GM21367 (cell line): ENCODE measurements around the gene SETD6.
"Not testable (repeated sequence)": the region's sequence is repeated elsewhere in the genome, so short reads cannot be mapped to it uniquely, and the experiment has no call there.

Experiments used
- ATAC-seq: cut with Tn5 transposase; IDR thresholded peaks from one replicate; pipeline ENCODE4 v1.9.1; 2021; ENCODE audit not compliant: unreplicated experiment

Gene SETD6

GRCh38 chr16:58515125-58515870 lies at the start of gene SETD6:
Gene SETD6 (plus strand): TSS chr16:58515517. CDS start chr16:58515538, 21 bp downstream.
- ATAC-seq = peak; percentile 69

GRCh38 chr16:58465817-58466216 lies 49.5 kb upstream of the SETD6 start:
- no peak for ATAC-seq

GRCh38 chr16:58466396-58466795 lies 48.9 kb upstream of the SETD6 start:
- ATAC-seq = no peak

- no peak for ATAC-seq
Observed at GRCh38 chr16:58467905-58468304, 47.4 kb upstream of the SETD6 start.

GRCh38 chr16:58471209-58471975 lies 43.9 kb upstream of the SETD6 start:
- no peak for ATAC-seq

GRCh38 chr16:58472266-58472665 lies 43.1 kb upstream of the SETD6 start:
- no peak for ATAC-seq

GRCh38 chr16:58472827-58473226 lies 42.5 kb upstream of the SETD6 start:
- ATAC-seq = no peak

GRCh38 chr16:58474296-58474695 lies 41.0 kb upstream of the SETD6 start:
- no peak for ATAC-seq

GRCh38 chr16:58475091-58475619 lies 40.2 kb upstream of the SETD6 start:
- no peak for ATAC-seq

GRCh38 chr16:58476791-58477190 lies 38.5 kb upstream of the SETD6 start:
- no peak for ATAC-seq

GRCh38 chr16:58478427-58478826 lies 36.9 kb upstream of the SETD6 start:
- no peak for ATAC-seq

GRCh38 chr16:58481226-58481869 lies 34.0 kb upstream of the SETD6 start:
- no peak for ATAC-seq

- no peak for ATAC-seq
Observed at GRCh38 chr16:58481931-58482330, 33.4 kb upstream of the SETD6 start.

GRCh38 chr16:58485184-58485887 lies 30.0 kb upstream of the SETD6 start:
- no peak for ATAC-seq

GRCh38 chr16:58487566-58488351 lies 27.6 kb upstream of the SETD6 start:
- ATAC-seq = no peak

GRCh38 chr16:58488531-58488930 lies 26.8 kb upstream of the SETD6 start:
- no peak for ATAC-seq

- no peak for ATAC-seq
Observed at GRCh38 chr16:58490065-58490464, 25.3 kb upstream of the SETD6 start.

- not testable (repeated sequence) for ATAC-seq
Observed at GRCh38 chr16:58490539-58490938, 24.8 kb upstream of the SETD6 start.

- no peak for ATAC-seq
Observed at GRCh38 chr16:58492066-58492465, 23.3 kb upstream of the SETD6 start.

- ATAC-seq = no peak
Observed at GRCh38 chr16:58492735-58493134, 22.6 kb upstream of the SETD6 start.
